GM13976 (cell line): ENCODE data around the gene HELB.

ENCODE experiments used
- DNase-seq: peaks from one replicate; pipeline ENCODE4 v3.0.0; 2012; ENCODE audit warnings: low spot score
- in situ Hi-C: fragments of 300-500 bp; cut with MboI; formaldehyde crosslinking; loops from one replicate; pipeline ENCODE4 v1.12.0; 2022; ENCODE audit warnings: low sequenced_read_pairs, mixed read lengths, inconsistent platforms; ENCODE audit not compliant: unreplicated experiment
- TF ChIP-seq, protein P1 (sequence below): IDR thresholded peaks from 2 replicates; pipeline ENCODE4 v1.5.1; 2012; ENCODE audit warnings: borderline replicate concordance, mild to moderate bottlenecking; ENCODE audit not compliant: insufficient read depth; ENCODE audit errors: extremely low read depth, missing control alignments, control extremely low read depth

HELB gene

DNA sequence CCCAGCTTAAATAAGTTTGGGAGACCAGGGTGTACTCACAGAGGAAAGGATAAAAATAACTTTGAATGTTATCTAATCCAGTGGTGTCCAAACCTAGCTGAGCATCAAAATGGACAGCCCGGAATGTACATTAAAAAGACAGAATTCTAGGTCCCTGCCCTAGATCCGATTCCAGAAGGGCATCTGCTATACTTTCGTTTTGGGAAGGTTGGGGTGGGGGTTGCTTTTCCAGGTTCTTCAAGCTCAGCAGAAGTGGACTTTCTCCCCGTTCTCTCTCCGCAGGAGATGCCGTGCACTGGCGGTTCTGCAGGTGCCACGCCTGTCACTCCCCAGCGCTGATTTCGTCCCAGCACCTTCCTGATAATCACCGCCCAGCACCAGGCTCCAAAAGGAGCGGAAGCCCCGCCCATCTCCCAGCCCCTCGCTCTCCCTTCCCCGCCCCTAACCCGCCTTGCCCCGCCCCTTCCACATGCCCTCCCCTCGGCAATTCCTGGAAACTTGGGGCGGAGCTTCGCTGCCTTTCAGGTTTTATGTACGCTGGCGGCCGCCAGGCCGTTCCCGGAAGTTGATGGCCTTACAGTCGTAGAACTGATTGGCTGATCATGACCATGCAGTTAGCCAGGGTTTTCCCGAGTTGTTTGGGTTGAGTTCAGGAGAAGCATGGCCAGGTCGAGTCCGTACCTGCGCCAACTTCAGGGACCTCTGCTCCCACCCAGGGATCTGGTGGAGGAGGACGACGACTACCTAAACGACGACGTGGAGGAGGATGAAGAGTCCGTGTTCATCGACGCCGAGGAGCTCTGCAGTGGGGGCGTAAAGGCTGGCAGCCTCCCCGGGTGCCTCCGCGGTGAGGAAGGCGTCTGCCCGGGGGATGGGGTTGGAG is at the start of gene HELB:
TSS of gene HELB (plus strand) at position 550 of the 883 bp plus-strand sequence. CDS start at position 661, 111 bp downstream.
- TF ChIP-seq, protein P1, sequence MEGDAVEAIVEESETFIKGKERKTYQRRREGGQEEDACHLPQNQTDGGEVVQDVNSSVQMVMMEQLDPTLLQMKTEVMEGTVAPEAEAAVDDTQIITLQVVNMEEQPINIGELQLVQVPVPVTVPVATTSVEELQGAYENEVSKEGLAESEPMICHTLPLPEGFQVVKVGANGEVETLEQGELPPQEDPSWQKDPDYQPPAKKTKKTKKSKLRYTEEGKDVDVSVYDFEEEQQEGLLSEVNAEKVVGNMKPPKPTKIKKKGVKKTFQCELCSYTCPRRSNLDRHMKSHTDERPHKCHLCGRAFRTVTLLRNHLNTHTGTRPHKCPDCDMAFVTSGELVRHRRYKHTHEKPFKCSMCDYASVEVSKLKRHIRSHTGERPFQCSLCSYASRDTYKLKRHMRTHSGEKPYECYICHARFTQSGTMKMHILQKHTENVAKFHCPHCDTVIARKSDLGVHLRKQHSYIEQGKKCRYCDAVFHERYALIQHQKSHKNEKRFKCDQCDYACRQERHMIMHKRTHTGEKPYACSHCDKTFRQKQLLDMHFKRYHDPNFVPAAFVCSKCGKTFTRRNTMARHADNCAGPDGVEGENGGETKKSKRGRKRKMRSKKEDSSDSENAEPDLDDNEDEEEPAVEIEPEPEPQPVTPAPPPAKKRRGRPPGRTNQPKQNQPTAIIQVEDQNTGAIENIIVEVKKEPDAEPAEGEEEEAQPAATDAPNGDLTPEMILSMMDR: peak; percentile 0
- in situ Hi-C loops: no loop called here
- peak; percentile 93 for DNase-seq

DNA sequence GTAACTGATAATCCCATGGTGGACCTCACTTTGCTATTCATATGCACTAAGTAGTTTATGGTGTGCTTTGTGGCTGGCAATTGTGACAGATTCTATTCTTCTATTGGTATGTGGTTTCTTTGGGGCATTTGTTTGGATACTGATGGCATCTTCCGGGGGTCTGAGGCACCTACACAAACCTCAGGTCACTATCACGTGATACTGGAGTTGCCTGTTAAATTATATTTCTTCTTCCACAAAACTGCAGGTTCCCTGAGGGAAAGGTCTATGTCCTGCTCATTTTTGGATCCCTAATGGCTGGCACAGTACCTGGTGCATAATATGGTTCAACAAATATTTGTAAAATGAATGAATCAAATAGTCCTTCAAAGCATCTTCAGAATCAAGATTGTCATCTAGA is 49.5 kb upstream of the HELB start:
- TF ChIP-seq, protein P1: no peak
- no peak for DNase-seq
- in situ Hi-C loops: no loop called here

DNA sequence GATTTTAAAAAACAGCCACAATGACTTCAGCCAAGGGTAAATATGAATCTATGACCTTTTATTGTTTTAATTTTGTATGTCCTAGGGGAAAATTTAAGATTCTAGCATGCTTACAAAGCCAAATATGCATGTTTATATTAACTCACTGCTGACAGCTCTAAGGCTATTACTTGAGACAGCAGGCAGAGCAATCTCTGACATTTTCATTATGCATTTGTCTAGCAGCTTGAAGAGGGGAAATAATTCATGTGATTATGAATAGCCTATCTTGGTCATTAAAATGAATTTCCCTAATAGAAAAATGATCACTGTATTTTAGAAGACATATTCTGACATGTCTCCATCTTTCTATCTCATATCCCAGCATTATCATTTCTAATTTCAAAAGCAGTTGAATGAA is 46.6 kb upstream of the HELB start:
- in situ Hi-C loops: no loop called here
- TF ChIP-seq, protein P1: no peak
- no peak for DNase-seq

DNA sequence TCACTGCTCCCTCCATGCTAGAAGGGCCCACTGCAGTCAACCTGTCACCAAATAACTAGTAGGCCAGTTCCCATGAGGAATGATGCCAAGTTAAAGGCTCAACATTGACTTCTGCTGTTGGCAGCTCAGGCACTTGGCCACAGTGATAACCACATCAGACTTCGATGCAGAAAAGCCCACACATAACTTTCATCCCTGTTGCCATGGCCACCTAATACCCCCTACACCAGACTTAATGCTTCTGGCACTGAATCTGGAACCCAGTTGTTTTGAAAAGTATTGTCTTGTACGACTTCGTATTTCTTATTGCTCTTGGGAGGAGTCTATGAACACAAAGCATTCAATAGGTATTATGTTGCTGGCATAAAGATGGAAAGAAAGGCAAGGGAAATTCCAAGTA is 44.3 kb upstream of the HELB start:
- DNase-seq: no peak
- TF ChIP-seq, protein P1: no peak
- in situ Hi-C loops: no loop called here

DNA sequence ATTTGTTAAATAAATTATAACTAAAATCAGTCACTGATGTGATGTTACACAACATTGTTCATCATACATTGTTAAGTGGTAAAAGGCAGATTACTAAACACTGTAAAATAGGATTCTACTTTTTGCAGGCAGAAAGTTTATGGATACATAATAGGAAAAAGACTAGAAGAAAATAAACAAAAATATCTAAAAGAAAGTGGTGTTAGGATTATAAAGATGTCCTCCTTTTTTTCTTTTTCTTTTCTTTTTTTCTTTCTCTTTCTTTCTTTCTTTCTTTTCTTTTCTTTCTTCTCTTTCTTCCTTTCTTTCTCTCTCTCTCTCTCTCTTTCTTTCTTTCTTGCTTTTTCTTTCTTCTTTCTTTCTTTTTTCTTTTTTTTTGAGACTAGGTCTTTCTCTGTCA is 39.6 kb upstream of the HELB start:
- no peak for DNase-seq
- in situ Hi-C loops: loop anchor here (10.0 kb wide), 1 partner anchor 432 kb away; no protein-coding TSS in a partner anchor
- TF ChIP-seq, protein P1: no peak

DNA sequence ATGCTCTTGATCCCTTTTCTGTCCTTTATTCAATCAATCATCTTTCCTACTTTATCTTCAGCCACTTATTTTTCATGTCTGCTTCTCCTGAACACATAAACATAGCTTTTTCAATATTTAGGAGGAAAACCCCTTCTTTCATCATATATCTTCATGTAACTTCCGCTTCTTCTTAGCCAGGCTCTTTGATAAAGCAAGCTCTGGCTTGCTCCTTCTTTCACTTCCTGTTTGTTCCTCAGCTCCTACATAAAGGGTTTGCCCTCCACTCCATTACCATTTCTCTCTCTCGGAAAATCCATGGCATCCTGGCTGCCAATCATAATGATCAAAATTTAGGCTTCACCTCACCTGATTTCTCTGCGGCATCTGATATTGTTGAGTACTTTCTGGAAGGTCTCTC is 33.7 kb upstream of the HELB start:
- TF ChIP-seq, protein P1: no peak
- DNase-seq: no peak
- in situ Hi-C loops: loop anchor here (10.0 kb wide), 1 partner anchor 426 kb away; no protein-coding TSS in a partner anchor
